Psoas muscle (tissue), 8 donors: ENCODE measurements around the gene PPP3CA. TPM values are rescaled to one million over a fixed set of nuclear protein-coding genes. Genes with fewer than 3 reads are reported as not detected.

ENCODE experiments used
- ATAC-seq, 4 donors: fragments of 200-7000 bp; cut with Tn5 transposase; one replicate each; pipeline ENCODE4 v1.9.1; 2020; ENCODE audit warnings: moderate library complexity in 3 of 4, mild to moderate bottlenecking in 2 of 4
- DNase-seq, 2 donors: peaks; one replicate each; pipeline ENCODE4 v3.0.0-alpha.2; 2020
- H3K27ac ChIP-seq: fragments of 200-600 bp; one replicate; pipeline ENCODE4 v1.8.0; 2022
- H3K27me3 ChIP-seq, 3 donors: fragments of 200-600 bp in 1 of 3; one replicate each; pipeline versions ENCODE4 v1.6.1 to v1.8.0; 2013 to 2022; ENCODE audit warnings: low read length in 2 of 3, mild to moderate bottlenecking in 2 of 3, moderate library complexity in 1 of 3; ENCODE audit not compliant: insufficient read depth in 3 of 3
- H3K36me3 ChIP-seq, 2 donors: fragments of 200-600 bp in 1 of 2; one replicate each; pipeline versions ENCODE4 v1.6.1 to v1.8.0; 2013 to 2022; ENCODE audit warnings: low read depth in 1 of 2, mild to moderate bottlenecking in 1 of 2, moderate library complexity in 1 of 2; ENCODE audit not compliant: insufficient read depth in 1 of 2
- H3K4me1 ChIP-seq: fragments of 200-600 bp; one replicate; pipeline ENCODE4 v1.8.0; 2022
- H3K4me3 ChIP-seq: fragments of 200-600 bp; one replicate; pipeline ENCODE4 v1.8.0; 2022; ENCODE audit warnings: mild to moderate bottlenecking
- H3K9me3 ChIP-seq: fragments of 200-600 bp; one replicate; pipeline ENCODE4 v1.8.0; 2022
- WGBS, 3 donors: extraction: QIAGEN DNeasy Blood & Tissue Kit; methylation state at CpG; one replicate each; pipeline versions ENCODE4 v1.1.6 to v1.1.7; 2013; 5-methylcytosine and 5-hydroxymethylcytosine counted together
- intact Hi-C, 2 donors: fragments of 100-400 bp; cut with DNase I; formaldehyde crosslinking; loops; one replicate each; pipeline versions ENCODE4 v1.11.0 to v1.14.2; 2022
- polyA plus RNA-seq, 3 donors: library from polyadenylated mRNA; stranded (reverse); fragments of 200-250 nt; gene quantifications; one replicate each; pipeline ENCODE4 v1.2.3, GENCODE V29; 2013
- total RNA-seq, 4 donors: library from RNA; stranded (reverse); fragmentation: NEBNext Ultra II Directional in 2 of 4; extraction: Animal tissue kit (Norgen Biotek cat#: 25700) in 2 of 4; gene quantifications; one replicate each; pipeline versions ENCODE4 v1.2.1 to v1.2.4, GENCODE V29; 2021 to 2023
- TF ChIP-seq, protein P1 (sequence below): fragments of 200-600 bp; IDR thresholded peaks from one replicate; pipeline ENCODE4 v1.8.0; 2022; ENCODE audit warnings: antibody characterized with exemption
- donor health status: healthy with polysubstance abuse.
- donor health status: DM: no; HTN: no; CAD: no; lungs with moderate emphysema.
- donor health status: Bipolar disorder and iron deficiency.
- donor health status: healthy.
- donor health status: DM: yes; HTN: yes; CAD: no.
- donor health status: DM: no; HTN: no; CAD: no.
- donor health status: DM: no; HTN: no; CAD: no.
- donor health status: DM: yes; HTN: yes; CAD: no.

The PPP3CA gene
- total and polyA plus RNA-seq, 7 donors, result 10.4 to 65.9 (median 32.6) TPM

DNA sequence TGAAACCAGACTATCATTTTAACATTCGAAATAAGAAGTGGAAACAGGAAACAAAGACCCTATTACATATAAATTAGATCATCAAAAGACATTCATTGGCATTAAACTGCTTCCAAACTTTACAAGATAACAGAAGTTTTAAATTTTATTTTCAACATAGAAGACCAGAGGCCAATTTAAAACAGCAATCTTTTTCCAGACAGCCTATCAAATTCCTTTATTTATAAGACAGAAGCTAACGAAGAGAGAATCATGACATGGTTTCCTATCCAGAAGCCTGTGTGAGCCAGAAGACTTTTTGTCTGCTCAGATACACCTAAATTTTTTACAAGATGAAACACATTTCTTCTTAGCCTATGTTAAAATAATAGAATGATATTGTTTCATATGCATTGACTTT lies 291.9 kb downstream of the PPP3CA start:
- H3K36me3 ChIP-seq, result no peaks in the 10 kb centered on the region
- no peak overlapping the region for H3K27ac ChIP-seq
- H3K4me3 ChIP-seq, result no peak overlapping the region
- 60 to 74% (median 65%) methylated on average over 2 of the region's 2 CpGs for WGBS, 3 donors
- peaks cover 7% of the 10 kb centered on the region for H3K4me1 ChIP-seq
- H3K9me3 ChIP-seq, result no peaks in the 10 kb centered on the region
- H3K27me3 ChIP-seq, result no peaks in the 10 kb centered on the region
- intact Hi-C loops, result no loop called here
- TF ChIP-seq, protein P1, sequence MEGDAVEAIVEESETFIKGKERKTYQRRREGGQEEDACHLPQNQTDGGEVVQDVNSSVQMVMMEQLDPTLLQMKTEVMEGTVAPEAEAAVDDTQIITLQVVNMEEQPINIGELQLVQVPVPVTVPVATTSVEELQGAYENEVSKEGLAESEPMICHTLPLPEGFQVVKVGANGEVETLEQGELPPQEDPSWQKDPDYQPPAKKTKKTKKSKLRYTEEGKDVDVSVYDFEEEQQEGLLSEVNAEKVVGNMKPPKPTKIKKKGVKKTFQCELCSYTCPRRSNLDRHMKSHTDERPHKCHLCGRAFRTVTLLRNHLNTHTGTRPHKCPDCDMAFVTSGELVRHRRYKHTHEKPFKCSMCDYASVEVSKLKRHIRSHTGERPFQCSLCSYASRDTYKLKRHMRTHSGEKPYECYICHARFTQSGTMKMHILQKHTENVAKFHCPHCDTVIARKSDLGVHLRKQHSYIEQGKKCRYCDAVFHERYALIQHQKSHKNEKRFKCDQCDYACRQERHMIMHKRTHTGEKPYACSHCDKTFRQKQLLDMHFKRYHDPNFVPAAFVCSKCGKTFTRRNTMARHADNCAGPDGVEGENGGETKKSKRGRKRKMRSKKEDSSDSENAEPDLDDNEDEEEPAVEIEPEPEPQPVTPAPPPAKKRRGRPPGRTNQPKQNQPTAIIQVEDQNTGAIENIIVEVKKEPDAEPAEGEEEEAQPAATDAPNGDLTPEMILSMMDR, result no peak
- ATAC-seq (no peak), DNase-seq (no peak)

DNA sequence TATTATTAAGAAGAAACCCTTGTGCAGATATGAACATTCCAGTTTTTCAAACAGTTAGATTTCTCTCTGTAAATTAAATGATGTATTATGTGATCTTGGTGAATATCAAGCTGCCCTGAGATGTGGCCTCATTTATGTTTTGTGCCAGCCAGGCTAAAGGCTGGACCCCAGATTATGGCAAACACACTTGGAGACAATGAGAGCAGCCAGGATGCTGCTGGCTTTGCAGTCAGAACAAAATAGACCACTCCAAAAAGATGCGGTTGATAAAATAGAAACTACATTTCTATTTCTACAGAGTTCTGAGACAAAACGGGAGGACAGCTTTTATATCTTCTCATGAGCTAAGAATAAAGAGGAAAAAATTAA lies 296.5 kb downstream of the PPP3CA start:
- no peak overlapping the region for H3K4me3 ChIP-seq
- intact Hi-C loops, result no loop called here
- no peaks in the 10 kb centered on the region for H3K36me3 ChIP-seq
- H3K27ac ChIP-seq, result peak overlapping the region; percentile 79
- TF ChIP-seq, protein P1, result no peak
- no peak for ATAC-seq
- DNase-seq, result no peak
- 48 to 71% (median 54%) methylated on average over 2 of the region's 2 CpGs for WGBS, 3 donors
- H3K4me1 ChIP-seq, result peaks cover 23% of the 10 kb centered on the region
- H3K9me3 ChIP-seq, result no peaks in the 10 kb centered on the region
- no peaks in the 10 kb centered on the region for H3K27me3 ChIP-seq

DNA sequence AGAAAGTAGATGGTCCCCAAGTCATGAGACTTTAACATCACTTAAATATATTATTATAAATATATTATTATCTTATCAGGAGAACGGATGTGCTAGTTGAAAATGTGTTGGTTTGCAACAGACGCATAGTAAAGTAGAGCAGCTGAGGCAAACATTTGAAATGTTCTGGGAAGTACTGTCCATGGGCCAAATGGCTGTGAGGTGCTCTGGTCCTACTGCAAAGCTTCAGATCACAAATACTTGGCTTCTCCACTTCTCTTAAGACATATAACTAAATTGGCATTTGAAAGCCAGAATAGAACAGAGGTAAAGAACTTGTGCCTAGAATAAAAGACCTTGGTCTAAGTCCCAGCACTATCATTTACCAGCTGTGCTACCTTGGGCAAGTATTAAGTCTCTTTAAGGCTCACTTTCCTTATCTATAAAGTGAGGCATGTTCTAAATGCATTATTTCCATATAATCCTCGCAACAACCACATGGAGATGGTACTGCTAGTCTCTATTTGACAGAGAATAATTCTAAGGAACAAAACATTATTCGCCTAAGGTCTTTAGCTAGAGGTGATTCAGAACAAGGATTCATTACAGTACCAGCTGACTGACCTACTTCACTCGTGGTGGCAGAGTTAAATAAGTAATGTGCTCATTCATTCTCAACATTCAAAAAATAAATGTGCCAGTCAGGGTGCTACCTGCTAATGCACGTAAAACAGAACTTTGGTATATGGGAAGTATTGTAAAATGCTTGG lies 297.1 kb downstream of the PPP3CA start:
- Histone ChIP-seq H3K4me1 (peaks cover 23% of the 10 kb centered on the region), H3K9me3 (no peaks in the 10 kb centered on the region), H3K36me3 (no peaks in the 10 kb centered on the region), H3K27ac (peak overlapping the region; percentile 79), H3K27me3 (no peaks in the 10 kb centered on the region), H3K4me3 (no peak overlapping the region)
- ATAC-seq (peak; percentile 80 to 97 (median 87)), DNase-seq (no peak)
- WGBS, 3 donors, result 39 to 61% (median 41%) methylated on average over 6 of the region's 6 CpGs
- TF ChIP-seq, protein P1, result no peak
- intact Hi-C loops, result no loop called here

DNA sequence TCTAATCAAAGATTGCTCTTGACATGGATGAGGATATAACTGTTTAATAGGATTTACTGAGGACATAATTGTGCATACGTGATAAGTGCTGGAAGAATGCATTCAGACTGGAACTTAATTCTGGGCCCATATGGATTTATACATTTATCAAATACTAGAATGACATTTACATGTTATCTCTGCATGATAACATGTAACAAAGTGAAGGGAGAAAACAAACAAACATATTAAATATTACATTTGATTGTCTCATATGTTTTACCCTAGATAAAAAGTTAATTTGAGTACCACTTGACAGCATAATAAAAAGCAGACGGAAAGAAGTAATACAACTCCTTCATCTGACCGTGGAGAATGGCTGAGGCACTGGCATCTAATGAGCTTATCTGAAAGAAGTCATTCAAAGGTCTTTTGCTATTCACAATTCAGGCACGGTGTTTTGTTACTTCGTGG lies 297.8 kb downstream of the PPP3CA start:
- Histone ChIP-seq H3K4me3 (no peak overlapping the region), H3K9me3 (no peaks in the 10 kb centered on the region), H3K36me3 (no peaks in the 10 kb centered on the region), H3K27me3 (no peaks in the 10 kb centered on the region), H3K27ac (peak overlapping the region; percentile 79), H3K4me1 (peaks cover 23% of the 10 kb centered on the region)
- TF ChIP-seq, protein P1, result no peak
- intact Hi-C loops, result no loop called here
- 37 to 44% (median 42%) methylated on average over 5 of the region's 5 CpGs for WGBS, 3 donors
- DNase-seq, result no peak
- ATAC-seq, result peak in 2 of 4 donors; percentile 11 to 25

DNA sequence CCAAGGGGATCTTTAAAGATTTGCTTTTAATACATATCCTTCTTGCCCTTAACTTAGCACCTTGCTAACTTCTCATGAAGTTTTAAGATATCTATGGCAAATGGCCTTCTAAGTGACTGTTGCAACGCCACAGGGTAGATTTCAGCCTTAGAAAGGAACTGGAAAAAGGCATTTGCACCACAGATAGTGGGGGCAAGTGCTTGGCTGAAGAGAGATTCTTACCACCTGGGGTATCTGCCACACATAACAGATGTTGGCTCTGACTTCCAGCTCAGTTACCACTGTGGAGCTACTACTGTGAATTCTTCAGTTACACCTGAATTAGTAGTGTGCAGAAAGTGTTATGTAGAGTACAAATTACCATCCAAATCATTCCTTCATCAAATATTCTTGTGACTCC lies 302.6 kb downstream of the PPP3CA start:
- H3K27ac ChIP-seq, result no peak overlapping the region
- H3K36me3 ChIP-seq, result peaks cover 0 to 4% of the 10 kb centered on the region in 2 donors
- intact Hi-C loops, result no loop called here
- WGBS, 3 donors, result 89 to 97% (median 91%) methylated on average over 1 of the region's 1 CpG
- DNase-seq (no peak), ATAC-seq (no peak)
- H3K9me3 ChIP-seq, result no peaks in the 10 kb centered on the region
- H3K27me3 ChIP-seq, result no peaks in the 10 kb centered on the region
- H3K4me1 ChIP-seq, result peaks cover 17% of the 10 kb centered on the region
- TF ChIP-seq, protein P1, result no peak
- H3K4me3 ChIP-seq, result no peak overlapping the region
